Osteoblast (primary cell): ENCODE data around the gene NUMA1. TPM values are rescaled to one million over a fixed set of nuclear protein-coding genes. Genes with fewer than 3 reads are reported as not detected.

Experiments
- DNase-seq: peaks from one replicate; pipeline ENCODE4 v3.0.0; 2011; ENCODE audit warnings: low spot score, mixed read lengths; ENCODE audit not compliant: insufficient read length; ENCODE audit errors: missing footprints
- H2AFZ ChIP-seq: 2 replicates; pipeline ENCODE4 v1.6.0; 2011; ENCODE audit warnings: mild to moderate bottlenecking, low read length
- H3K27ac ChIP-seq: 2 replicates; pipeline ENCODE4 v1.5.1; 2011; ENCODE audit warnings: mild to moderate bottlenecking, low read depth, low read length, moderate library complexity
- H3K27me3 ChIP-seq: 2 replicates; pipeline ENCODE4 v1.6.0; 2012; ENCODE audit warnings: mild to moderate bottlenecking, control low read depth, inconsistent platforms, low read length, moderate library complexity; ENCODE audit not compliant: insufficient read depth
- H3K36me3 ChIP-seq: 2 replicates; pipeline ENCODE4 v1.5.1; 2011; ENCODE audit warnings: mild to moderate bottlenecking, low read length, control low read depth, moderate library complexity; ENCODE audit not compliant: insufficient read depth
- H3K4me1 ChIP-seq: 2 replicates; pipeline ENCODE4 v1.5.1; 2011; ENCODE audit warnings: mild to moderate bottlenecking, low read length, control low read depth, moderate library complexity; ENCODE audit not compliant: insufficient read depth
- H3K4me2 ChIP-seq: 2 replicates; pipeline ENCODE4 v1.6.0; 2011; ENCODE audit warnings: mild to moderate bottlenecking, low read length; ENCODE audit not compliant: insufficient read depth
- H3K4me3 ChIP-seq: fragments of 200-600 bp; sonication (generic); 3 replicates; pipeline ENCODE4 v1.5.1; 2012; ENCODE audit warnings: mild to moderate bottlenecking, low read length, inconsistent platforms; ENCODE audit not compliant: insufficient read depth
- H3K79me2 ChIP-seq: 2 replicates; pipeline ENCODE4 v1.6.0; 2012; ENCODE audit warnings: mild to moderate bottlenecking, low read length, control low read depth, inconsistent platforms; ENCODE audit not compliant: insufficient read depth
- H3K9me3 ChIP-seq: 2 replicates; pipeline ENCODE4 v1.5.1; 2011; ENCODE audit warnings: low read depth, low read length, control low read depth
- H4K20me1 ChIP-seq: 2 replicates; pipeline ENCODE4 v1.6.0; 2012; ENCODE audit warnings: mild to moderate bottlenecking, low read length, control low read depth; ENCODE audit not compliant: insufficient read depth
- CTCF ChIP-seq: IDR thresholded peaks from 2 replicates; pipeline ENCODE4 v1.5.1; 2011; ENCODE audit warnings: mild to moderate bottlenecking, low read depth, low read length, moderate library complexity; ENCODE audit errors: extremely low read depth
- total RNA-seq: library from RNA; depleted of rRNA; stranded (reverse); fragments of >200 nt; gene quantifications from 2 replicates; pipeline ENCODE4 v1.2.3, GENCODE V29; 2012

NUMA1 gene
- total RNA-seq, 1 donor = 176 TPM

GRCh38 chr11:72084076-72084475 is 3.7 kb upstream of the NUMA1 start:
- H3K4me2 ChIP-seq = no peak overlapping the region
- DNase-seq = no peak
- H3K4me1 ChIP-seq = peaks cover 6% of the 10 kb centered on the region
- H3K9me3 ChIP-seq = no peaks in the 10 kb centered on the region
- H3K27me3 ChIP-seq = no peaks in the 10 kb centered on the region
- peaks cover 4% of the 10 kb centered on the region for H3K36me3 ChIP-seq
- no peak overlapping the region for H2AFZ ChIP-seq
- H4K20me1 ChIP-seq = no peaks in the 10 kb centered on the region
- no peak for TF ChIP-seq CTCF
- H3K27ac ChIP-seq = no peak overlapping the region
- H3K79me2 ChIP-seq = peaks cover 10% of the 10 kb centered on the region
- H3K4me3 ChIP-seq = no peak overlapping the region

GRCh38 chr11:72083414-72083813 is 3.1 kb upstream of the NUMA1 start:
- H2AFZ ChIP-seq = no peak overlapping the region
- no peak overlapping the region for H3K4me2 ChIP-seq
- no peak for TF ChIP-seq CTCF
- DNase-seq = no peak
- peaks cover 13% of the 10 kb centered on the region for H3K4me1 ChIP-seq
- H3K4me3 ChIP-seq = no peak overlapping the region
- H3K27ac ChIP-seq = no peak overlapping the region
- peaks cover 16% of the 10 kb centered on the region for H3K79me2 ChIP-seq
- no peaks in the 10 kb centered on the region for H3K27me3 ChIP-seq
- no peaks in the 10 kb centered on the region for H4K20me1 ChIP-seq
- no peaks in the 10 kb centered on the region for H3K36me3 ChIP-seq
- H3K9me3 ChIP-seq = no peaks in the 10 kb centered on the region

- H2AFZ ChIP-seq = no peak overlapping the region
- no peaks in the 10 kb centered on the region for H3K36me3 ChIP-seq
- H4K20me1 ChIP-seq = no peaks in the 10 kb centered on the region
- DNase-seq = no peak
- H3K27me3 ChIP-seq = no peaks in the 10 kb centered on the region
- H3K4me2 ChIP-seq = no peak overlapping the region
- no peaks in the 10 kb centered on the region for H3K9me3 ChIP-seq
- no peak overlapping the region for H3K4me3 ChIP-seq
- no peak for TF ChIP-seq CTCF
- H3K79me2 ChIP-seq = peaks cover 30% of the 10 kb centered on the region
- no peak overlapping the region for H3K27ac ChIP-seq
- peaks cover 20% of the 10 kb centered on the region for H3K4me1 ChIP-seq
These were observed 1.6 kb upstream of the NUMA1 start for GRCh38 chr11:72081821-72082453.

- DNase-seq = no peak
- peak overlapping the region; percentile 96 for H2AFZ ChIP-seq
- H3K9me3 ChIP-seq = no peaks in the 10 kb centered on the region
- no peaks in the 10 kb centered on the region for H3K27me3 ChIP-seq
- no peaks in the 10 kb centered on the region for H3K36me3 ChIP-seq
- H4K20me1 ChIP-seq = no peaks in the 10 kb centered on the region
- TF ChIP-seq CTCF = no peak
- peak overlapping the region; percentile 92 for H3K4me3 ChIP-seq
- H3K27ac ChIP-seq = peak overlapping the region; percentile 91
- H3K79me2 ChIP-seq = peaks cover 37% of the 10 kb centered on the region
- H3K4me1 ChIP-seq = peaks cover 20% of the 10 kb centered on the region
- H3K4me2 ChIP-seq = peak overlapping the region; percentile 95
These were observed 872 bp upstream of the NUMA1 start for GRCh38 chr11:72081184-72081644.
